Right lobe of liver (tissue), 6 donors: ENCODE results near the gene CCDC74B. TPM values are rescaled to one million over a fixed set of nuclear protein-coding genes. Genes with fewer than 3 reads are reported as not detected.
"Not testable (repeated sequence)": the region's sequence is repeated elsewhere in the genome, so short reads cannot be mapped to it uniquely, and the experiment has no call there.

Source experiments
- ATAC-seq, 4 donors: fragments of 200-7000 bp; cut with Tn5 transposase; one replicate each; pipeline ENCODE4 v1.9.1; 2020; ENCODE audit warnings: mild to moderate bottlenecking in 4 of 4, moderate library complexity in 4 of 4
- DNase-seq, 3 donors: peaks; one replicate each; pipeline ENCODE4 v3.0.0-alpha.2; 2020
- H3K27ac ChIP-seq, 3 donors: fragments of 200-600 bp; one replicate each; pipeline ENCODE4 v1.8.0; 2022
- H3K27me3 ChIP-seq, 2 donors: fragments of 200-600 bp; one replicate each; pipeline ENCODE4 v1.8.0; 2022
- H3K36me3 ChIP-seq, 4 donors: fragments of 200-600 bp; sonication (generic) in 1 of 4; one replicate each; pipeline versions ENCODE4 v1.5.1 to v1.8.0; 2017 to 2022; ENCODE audit warnings: control low read depth in 1 of 4
- H3K4me1 ChIP-seq, 4 donors: fragments of 200-600 bp; sonication (generic) in 1 of 4; one replicate each; pipeline versions ENCODE4 v1.5.1 to v1.8.0; 2017 to 2022; ENCODE audit warnings: control low read depth in 1 of 4
- H3K4me3 ChIP-seq, 3 donors: fragments of 200-600 bp; one replicate each; pipeline ENCODE4 v1.8.0; 2022
- H3K9me3 ChIP-seq, 4 donors: fragments of 200-600 bp; sonication (generic) in 1 of 4; one replicate each; pipeline versions ENCODE4 v1.5.1 to v1.8.0; 2017 to 2022; ENCODE audit warnings: control low read depth in 1 of 4
- CTCF ChIP-seq, 4 donors: fragments of 200-600 bp in 3 of 4; fragments of 450-650 bp in 1 of 4; IDR thresholded peaks; one replicate each; pipeline versions ENCODE4 v1.5.1 to v1.8.0; 2016 to 2022; ENCODE audit warnings: antibody characterized with exemption in 4 of 4, mild to moderate bottlenecking in 2 of 4
- POLR2A ChIP-seq: fragments of 450-650 bp; IDR thresholded peaks from one replicate; pipeline ENCODE4 v1.6.1; 2017; ENCODE audit warnings: antibody characterized with exemption, mild to moderate bottlenecking
- WGBS: methylation state at CpG from one replicate; pipeline ENCODE4 v1.1.6; 2018; ENCODE audit warnings: low coverage, low lambda C conversion rate; ENCODE audit not compliant: insufficient coverage; ENCODE audit errors: missing lambda C conversion rate; 5-methylcytosine and 5-hydroxymethylcytosine counted together
- intact Hi-C, 2 donors: fragments of 100-400 bp; cut with DNase I; formaldehyde crosslinking; loops; one replicate each; pipeline versions ENCODE4 v1.11.2 to v1.14.1; 2022
- long read RNA-seq: library from polyadenylated mRNA; unstranded; transcript quantifications from one replicate; pipeline ENCODE4 v2.0.0, GENCODE V29; 2019
- total RNA-seq, 6 experiments: library from RNA; depleted of rRNA in 2 of 6; stranded (reverse); fragments of >200 nt in 2 of 6; fragmentation: NEBNext Ultra II Directional in 3 of 6; extraction: Animal tissue kit (Norgen Biotek cat#: 25700) in 3 of 6; gene quantifications; one replicate each; pipeline versions ENCODE4 v1.1.0 to v1.2.4, GENCODE V29; 2016 to 2023
- donor health status: DM: no; HTN: yes; CAD: no.
- donor health status: DM: no; HTN: no; CAD: no.
- donor health status: DM: no; HTN: no; CAD: no.
- donor health status: DM: no; HTN: yes; CAD: no.
- donor health status: DM: no; HTN: yes; CAD: no.

The CCDC74B gene
- under 1 TPM in 3 of 6 experiments, not detected in 3; 0.19 to 0.74 (median 0.26) TPM for total RNA-seq
- long read RNA-seq = 0 reads

GRCh38 chr2:130145006-130145414 is at the start of gene CCDC74B:
Gene CCDC74B, minus strand, starts transcription at chr2:130145112. Its CDS starts 116 bp downstream, at chr2:130144996.
- H3K4me3 ChIP-seq = peak within 1 kb of the TSS in 2 of 3 donors; percentile 21 to 29
- H3K27me3 ChIP-seq, H3K27ac ChIP-seq, H3K9me3 ChIP-seq, H3K4me1 ChIP-seq, intact Hi-C loops, H3K36me3 ChIP-seq: not testable (repeated sequence)
- ATAC-seq (peak; percentile 68 to 90 (median 82)), DNase-seq (peak in 1 of 3 donors; percentile 35)
- 12% methylated on average over 8 of the region's 30 CpGs for WGBS

GRCh38 chr2:130193824-130194223 is 48.9 kb upstream of the CCDC74B start:
- ATAC-seq, DNase-seq, H3K4me3 ChIP-seq, H3K9me3 ChIP-seq, H3K27ac ChIP-seq, H3K36me3 ChIP-seq, intact Hi-C loops, H3K27me3 ChIP-seq, H3K4me1 ChIP-seq: not testable (repeated sequence)
- WGBS = 82% methylated on average over 13 of the region's 22 CpGs

GRCh38 chr2:130192451-130192850 is 47.5 kb upstream of the CCDC74B start:
- H3K9me3 ChIP-seq, DNase-seq, intact Hi-C loops, H3K27ac ChIP-seq, ATAC-seq, H3K27me3 ChIP-seq, H3K36me3 ChIP-seq, H3K4me1 ChIP-seq, H3K4me3 ChIP-seq: not testable (repeated sequence)
- WGBS = 33% methylated on average over 3 of the region's 3 CpGs

GRCh38 chr2:130191319-130191718 is 46.4 kb upstream of the CCDC74B start:
- peak in 1 of 3 donors; percentile 13 for DNase-seq
- intact Hi-C loops, H3K27ac ChIP-seq, ATAC-seq, H3K36me3 ChIP-seq, H3K4me3 ChIP-seq, H3K4me1 ChIP-seq, H3K27me3 ChIP-seq, H3K9me3 ChIP-seq: not testable (repeated sequence)
- 88% methylated on average over 3 of the region's 6 CpGs for WGBS

GRCh38 chr2:130190237-130190636 is 45.3 kb upstream of the CCDC74B start:
- ATAC-seq = no peak
- Histone ChIP-seq H3K4me1 (no peaks in the 10 kb centered on the region), H3K36me3 (peaks cover 0 to 3% (median 0%) of the 10 kb centered on the region in 4 donors), H3K27ac (no peak overlapping the region), H3K4me3 (no peak overlapping the region), H3K9me3 (no peaks in the 10 kb centered on the region), H3K27me3 (no peaks in the 10 kb centered on the region)
- 92% methylated on average over 7 of the region's 15 CpGs for WGBS
- DNase-seq = peak in 1 of 3 donors; percentile 23
- intact Hi-C loops = no loop called here
- no peak for TF ChIP-seq POLR2A
- TF ChIP-seq CTCF (IDR thresholded peaks at IDR 0.05) = no peak

- H3K4me3 ChIP-seq, H3K27me3 ChIP-seq, H3K9me3 ChIP-seq, ATAC-seq, DNase-seq, H3K36me3 ChIP-seq, H3K4me1 ChIP-seq, H3K27ac ChIP-seq: not testable (repeated sequence)
- WGBS = 93% methylated on average over 2 of the region's 4 CpGs
- intact Hi-C loops = loop anchor here in 1 of 2 donors (10.0 kb wide), 1 partner anchor 146 kb away; no protein-coding TSS in a partner anchor
Observed at GRCh38 chr2:130188958-130189357, 44.0 kb upstream of the CCDC74B start.

- intact Hi-C loops = loop anchor here in 1 of 2 donors (10.0 kb wide), 1 partner anchor 147 kb away; no protein-coding TSS in a partner anchor
- not testable (repeated sequence) for DNase-seq
- WGBS = 70% methylated on average over 2 of the region's 17 CpGs
Observed at GRCh38 chr2:130187859-130188792, 43.2 kb upstream of the CCDC74B start.

More at GRCh38 chr2:130187859-130188792, 43.2 kb upstream of the CCDC74B start:
- H3K9me3 ChIP-seq, H3K4me1 ChIP-seq, H3K27ac ChIP-seq, H3K4me3 ChIP-seq, H3K27me3 ChIP-seq, H3K36me3 ChIP-seq, ATAC-seq: not testable (repeated sequence)
